ENCODE data around the gene ACOT6. TPM values are rescaled to one million over a fixed set of nuclear protein-coding genes. Genes with fewer than 3 reads are reported as not detected.
A peak's percentile ranks its signal among the peaks of the same experiment; 100 is the strongest.
"Not testable (repeated sequence)": the region's sequence is repeated elsewhere in the genome, so short reads cannot be mapped to it uniquely, and the experiment has no call there.

The ACOT6 gene
- total and polyA plus RNA-seq, 2 donors from 2014 or later, result 1.4 TPM; not detected in 1

GRCh38 chr14:73588695-73589094 lies 23.6 kb upstream of the ACOT6 start:
- intact Hi-C loops (cut with DNase I), result no loop called here
- Histone ChIP-seq H3K4me3 (ENCODE audit: low read length in 3 of 3) (no peak overlapping the region), H3K9me3 (ENCODE audit: control insufficient read depth in 2 of 3, insufficient read depth in 1 of 3, low read length in 3 of 3) (no peaks in the 10 kb centered on the region), H3K9ac (ENCODE audit: low read length in 3 of 3) (no peak overlapping the region), H3K27ac (ENCODE audit: low read depth in 2 of 2, low read length in 2 of 2) (no peak overlapping the region), H3K4me1 (ENCODE audit: control insufficient read depth in 2 of 3, insufficient read depth in 2 of 3, low read depth in 1 of 3, low read length in 3 of 3) (peaks cover 0 to 2% (median 0%) of the 10 kb centered on the region in 3 donors), H3K27me3 (ENCODE audit: control insufficient read depth, insufficient read depth, low read length) (no peaks in the 10 kb centered on the region), H3K36me3 (ENCODE audit: control insufficient read depth in 2 of 3, insufficient read depth in 3 of 3, low read length in 3 of 3) (no peaks in the 10 kb centered on the region)
- DNase-seq (no peak), FAIRE-seq (no peak)
- TF ChIP-seq CTCF (IDR thresholded peaks at IDR 0.05; ENCODE audit: borderline replicate concordance, extremely low read depth, insufficient read depth), result no peak

GRCh38 chr14:73589116-73589515 lies 23.2 kb upstream of the ACOT6 start:
- FAIRE-seq (no peak), DNase-seq (no peak)
- Histone ChIP-seq H3K27me3 (ENCODE audit: control insufficient read depth, insufficient read depth, low read length) (no peaks in the 10 kb centered on the region), H3K27ac (ENCODE audit: low read depth in 2 of 2, low read length in 2 of 2) (no peak overlapping the region), H3K4me3 (ENCODE audit: low read length in 3 of 3) (no peak overlapping the region), H3K9me3 (ENCODE audit: control insufficient read depth in 2 of 3, insufficient read depth in 1 of 3, low read length in 3 of 3) (no peaks in the 10 kb centered on the region), H3K4me1 (ENCODE audit: control insufficient read depth in 2 of 3, insufficient read depth in 2 of 3, low read depth in 1 of 3, low read length in 3 of 3) (peaks cover 0 to 2% (median 0%) of the 10 kb centered on the region in 3 donors), H3K36me3 (ENCODE audit: control insufficient read depth in 2 of 3, insufficient read depth in 3 of 3, low read length in 3 of 3) (no peaks in the 10 kb centered on the region), H3K9ac (ENCODE audit: low read length in 3 of 3) (no peak overlapping the region)
- no peak for TF ChIP-seq CTCF (IDR thresholded peaks at IDR 0.05; ENCODE audit: borderline replicate concordance, extremely low read depth, insufficient read depth)
- intact Hi-C loops (cut with DNase I), result no loop called here

GRCh38 chr14:73590673-73591004 lies 21.7 kb upstream of the ACOT6 start:
- H3K27me3 ChIP-seq (ENCODE audit: control insufficient read depth, insufficient read depth, low read length); H3K9me3 ChIP-seq (ENCODE audit: control insufficient read depth in 2 of 3, insufficient read depth in 1 of 3, low read length in 3 of 3); FAIRE-seq; H3K36me3 ChIP-seq (ENCODE audit: control insufficient read depth in 2 of 3, insufficient read depth in 3 of 3, low read length in 3 of 3); DNase-seq; H3K4me1 ChIP-seq (ENCODE audit: control insufficient read depth in 2 of 3, insufficient read depth in 2 of 3, low read depth in 1 of 3, low read length in 3 of 3); H3K27ac ChIP-seq (ENCODE audit: low read depth in 2 of 2, low read length in 2 of 2); H3K9ac ChIP-seq (ENCODE audit: low read length in 3 of 3); H3K4me3 ChIP-seq (ENCODE audit: low read length in 3 of 3); intact Hi-C loops (cut with DNase I): not testable (repeated sequence)

- Histone ChIP-seq H3K27ac (ENCODE audit: low read depth in 2 of 2, low read length in 2 of 2) (peak within 1 kb of the TSS; percentile 37 to 67), H3K9me3 (ENCODE audit: control insufficient read depth in 2 of 3, insufficient read depth in 1 of 3, low read length in 3 of 3) (no peaks in the 10 kb centered on the region), H3K4me1 (ENCODE audit: control insufficient read depth in 2 of 3, insufficient read depth in 2 of 3, low read depth in 1 of 3, low read length in 3 of 3) (peaks cover 0 to 2% (median 0%) of the 10 kb centered on the region in 3 donors), H3K9ac (ENCODE audit: low read length in 3 of 3) (peak within 1 kb of the TSS in 1 of 3 donors; percentile 31), H3K4me3 (ENCODE audit: low read length in 3 of 3) (peak within 1 kb of the TSS; percentile 17 to 77 (median 64)), H3K27me3 (ENCODE audit: control insufficient read depth, insufficient read depth, low read length) (no peaks in the 10 kb centered on the region), H3K36me3 (ENCODE audit: control insufficient read depth in 2 of 3, insufficient read depth in 3 of 3, low read length in 3 of 3) (no peaks in the 10 kb centered on the region)
- DNase-seq (peak; percentile 47 to 80 (median 63)), FAIRE-seq (no peak)
- intact Hi-C loops (cut with DNase I), result no loop called here
- TF ChIP-seq CTCF (IDR thresholded peaks at IDR 0.05; ENCODE audit: borderline replicate concordance, extremely low read depth, insufficient read depth), result peak; percentile 1
These were observed 20.4 kb upstream of the ACOT6 start, which contains the start of gene ACOT4 for GRCh38 chr14:73591690-73592449. TSS of gene ACOT4 (plus strand) at chr14:73591873. CDS start at chr14:73591960, 87 bp downstream.
